A673 (cell line): ENCODE results near the gene PSD2. TPM values are rescaled to one million over a fixed set of nuclear protein-coding genes. Genes with fewer than 3 reads are reported as not detected.

Experiments
- BruUV-seq: library from RNA; stranded (reverse); fragments of 400-500 nt; replicated peaks from 2 replicates; lab custom pipeline; 2021; lab: Mats Ljungman, UMichigan
- CTCF ChIA-PET: fragments of 300-600 bp; sonication (Branson Sonifier 250); formaldehyde crosslinking; loops from one replicate; lab custom pipeline; 2022; ENCODE audit warnings: antibody characterized with exemption; lab: Charles Lee
- POLR2A ChIA-PET: fragments of 300-600 bp; sonication (Branson Sonifier 250); formaldehyde crosslinking; loops from one replicate; lab custom pipeline; 2022; ENCODE audit warnings: antibody characterized with exemption; ENCODE audit not compliant: low non-redundant PET; lab: Charles Lee
- DNase-seq: peaks from one replicate; pipeline ENCODE4 v3.0.0-alpha.2; 2015; ENCODE audit warnings: low spot score
- H3K27ac ChIP-seq: fragments of 200-600 bp; sonication (generic); 2 replicates; pipeline ENCODE4 v1.5.1; 2016; ENCODE audit warnings: mixed run types, low read depth, mild to moderate bottlenecking, mixed read lengths, antibody characterized with exemption, low read length; ENCODE audit not compliant: poor library complexity, severe bottlenecking
- H3K27me3 ChIP-seq: fragments of 200-600 bp; sonication (generic); replicated peaks from 2 replicates; pipeline ENCODE4 v1.6.1; 2017; ENCODE audit warnings: mixed run types, low read depth, mild to moderate bottlenecking, mixed read lengths, antibody characterized with exemption, low read length; ENCODE audit not compliant: insufficient read depth, poor library complexity
- H3K36me3 ChIP-seq: fragments of 200-600 bp; sonication (generic); 2 replicates; pipeline ENCODE4 v1.6.1; 2016; ENCODE audit warnings: mixed run types, mild to moderate bottlenecking, mixed read lengths, antibody characterized with exemption, low read length; ENCODE audit not compliant: insufficient read depth, poor library complexity, severe bottlenecking
- H3K4me1 ChIP-seq: fragments of 200-600 bp; sonication (generic); 2 replicates; pipeline ENCODE4 v1.6.1; 2017; ENCODE audit warnings: mixed run types, mild to moderate bottlenecking, mixed read lengths, antibody characterized with exemption, low read length; ENCODE audit not compliant: insufficient read depth, poor library complexity, severe bottlenecking
- H3K4me3 ChIP-seq: fragments of 200-600 bp; sonication (generic); 2 replicates; pipeline ENCODE4 v1.5.1; 2016; ENCODE audit warnings: low read depth, mixed run types, mild to moderate bottlenecking, mixed read lengths, low read length; ENCODE audit not compliant: poor library complexity, severe bottlenecking
- H3K9me3 ChIP-seq: fragments of 200-600 bp; sonication (generic); 2 replicates; pipeline ENCODE4 v1.6.1; 2016; ENCODE audit warnings: mixed run types, low read depth, mild to moderate bottlenecking, mixed read lengths, antibody characterized with exemption, low read length; ENCODE audit not compliant: poor library complexity, severe bottlenecking
- CTCF ChIP-seq: fragments of 300-800, 200-600 bp; sonication (generic); conservative IDR thresholded peaks from 2 replicates; pipeline ENCODE4 v1.5.1; 2017; ENCODE audit warnings: low read depth, mild to moderate bottlenecking, antibody characterized with exemption, low read length, moderate library complexity, mixed read lengths
- EZH2 ChIP-seq: fragments of 200-600 bp; sonication (generic); IDR thresholded peaks from 2 replicates; pipeline ENCODE4 v1.6.1; 2017; ENCODE audit warnings: borderline replicate concordance, low read depth, mild to moderate bottlenecking, mixed read lengths, antibody characterized with exemption, low read length; ENCODE audit not compliant: poor library complexity, severe bottlenecking
- intact Hi-C: fragments of 100-400 bp; cut with micrococcal nuclease; formaldehyde crosslinking; loops from one replicate; pipeline ENCODE4 v1.10.0; 2022; ENCODE audit not compliant: unreplicated experiment
- total RNA-seq: library from RNA; stranded (reverse); gene quantifications from 2 replicates; pipeline ENCODE4 v1.2.3, GENCODE V29; 2021

The PSD2 gene
- total RNA-seq, 1 experiment from 2014 or later = 0.26 TPM

GRCh38 chr5:139854029-139854605, 58.5 kb downstream of the PSD2 start:
- ChIA-PET CTCF (no interaction called here), POLR2A (no interaction called here)
- Histone ChIP-seq H3K9me3 (no peaks in the 10 kb centered on the region), H3K27me3 (no peaks in the 10 kb centered on the region), H3K4me3 (no peak overlapping the region), H3K36me3 (no peaks in the 10 kb centered on the region), H3K4me1 (no peaks in the 10 kb centered on the region), H3K27ac (no peak overlapping the region)
- no peak for TF ChIP-seq CTCF
- TF ChIP-seq EZH2 = no peak
- no TSS peak for BruUV-seq
- intact Hi-C loops = no loop called here
- no peak for DNase-seq

- BruUV-seq = no TSS peak
- no peak for DNase-seq
- TF ChIP-seq CTCF (no peak), EZH2 (no peak)
- ChIA-PET CTCF (no interaction called here), POLR2A (no interaction called here)
- Histone ChIP-seq H3K27me3 (no peaks in the 10 kb centered on the region), H3K9me3 (no peaks in the 10 kb centered on the region), H3K4me1 (no peaks in the 10 kb centered on the region), H3K36me3 (no peaks in the 10 kb centered on the region), H3K4me3 (no peak overlapping the region), H3K27ac (no peak overlapping the region)
- intact Hi-C loops = no loop called here
Measured at GRCh38 chr5:139854953-139855352, 59.3 kb downstream of the PSD2 start.

DNA sequence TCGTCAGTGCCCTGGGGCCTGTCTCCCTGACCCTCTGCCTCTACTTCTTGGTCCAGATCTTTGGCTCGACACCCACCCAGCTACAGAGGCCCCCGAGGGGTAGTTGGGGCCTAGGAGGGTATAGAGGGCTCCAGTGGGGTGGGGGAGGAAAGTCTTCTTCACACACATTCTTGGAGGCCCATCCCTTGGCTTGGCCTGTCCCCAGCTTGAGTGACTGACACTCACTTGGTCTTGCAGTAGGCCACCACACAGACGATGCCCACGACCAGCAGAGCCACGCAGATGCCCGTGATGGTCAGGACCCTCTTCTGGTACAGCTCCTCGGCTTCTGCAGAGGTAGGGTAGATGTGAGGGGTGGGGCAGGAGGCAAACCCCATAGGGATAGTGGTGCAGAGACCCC, 59.8 kb downstream of the PSD2 start:
- BruUV-seq = no TSS peak
- no peaks in the 10 kb centered on the region for H3K36me3 ChIP-seq
- TF ChIP-seq EZH2 (no peak), CTCF (no peak)
- no peak overlapping the region for H3K27ac ChIP-seq
- intact Hi-C loops = no loop called here
- H3K4me1 ChIP-seq = no peaks in the 10 kb centered on the region
- no peaks in the 10 kb centered on the region for H3K27me3 ChIP-seq
- no peak for DNase-seq
- no peaks in the 10 kb centered on the region for H3K9me3 ChIP-seq
- no peak overlapping the region for H3K4me3 ChIP-seq
- POLR2A ChIA-PET = no interaction called here
- CTCF ChIA-PET = no interaction called here
